ENCODE data around the gene SNRPN.

Gene SNRPN

DNA sequence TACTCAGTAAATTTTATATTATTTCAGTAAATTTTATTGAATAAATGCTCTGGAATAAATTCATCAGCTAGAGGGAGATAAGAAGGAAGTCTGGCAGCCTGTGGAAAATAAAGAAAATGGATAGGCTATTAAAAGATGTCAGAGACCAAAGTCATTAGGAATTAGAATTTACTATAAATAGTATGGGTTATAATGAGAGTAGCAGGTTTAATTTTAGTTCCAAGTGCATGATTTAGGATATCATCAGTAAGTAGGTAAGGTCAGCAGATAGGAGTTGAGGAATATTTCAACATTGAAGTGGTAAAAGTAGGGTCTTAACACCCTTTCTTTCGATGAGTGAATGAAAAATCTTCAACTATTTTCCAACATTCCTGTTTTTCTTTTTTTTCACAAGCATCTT, 64.6 kb downstream of the SNRPN start:
- Histone ChIP-seq H3K36me3 (ENCODE audit: insufficient read depth, low read length) (peaks cover 27% of the 10 kb centered on the region), H4K20me1 (ENCODE audit: insufficient read depth, low read length) (no peaks in the 10 kb centered on the region), H3K9me2 (ENCODE audit: low read depth, low read length) (no peaks in the 10 kb centered on the region), H3K4me3 (ENCODE audit: low read depth, low read length, poor library complexity, severe bottlenecking) (no peak overlapping the region), H3K27me3 (ENCODE audit: insufficient read depth, low read length) (no peaks in the 10 kb centered on the region), H3K4me1 (ENCODE audit: insufficient read depth, low read length, severe bottlenecking) (no peaks in the 10 kb centered on the region), H3K9me3 (ENCODE audit: low read length) (no peaks in the 10 kb centered on the region), H3K79me2 (ENCODE audit: insufficient read depth, low read length) (no peaks in the 10 kb centered on the region), H2AFZ (ENCODE audit: low read length) (no peak overlapping the region), H3K9ac (ENCODE audit: low read length) (no peak overlapping the region), H3F3A (ENCODE audit: insufficient read depth, low read length) (no peaks in the 10 kb centered on the region), H3K4me2 (ENCODE audit: low read length) (no peak overlapping the region), H3K27ac (ENCODE audit: low read depth, low read length, poor library complexity, severe bottlenecking) (no peak overlapping the region)
- no peak for TF ChIP-seq EZH2 (IDR thresholded peaks at IDR 0.05; ENCODE audit: borderline replicate concordance, low read length)
- TF ChIP-seq, protein P1, sequence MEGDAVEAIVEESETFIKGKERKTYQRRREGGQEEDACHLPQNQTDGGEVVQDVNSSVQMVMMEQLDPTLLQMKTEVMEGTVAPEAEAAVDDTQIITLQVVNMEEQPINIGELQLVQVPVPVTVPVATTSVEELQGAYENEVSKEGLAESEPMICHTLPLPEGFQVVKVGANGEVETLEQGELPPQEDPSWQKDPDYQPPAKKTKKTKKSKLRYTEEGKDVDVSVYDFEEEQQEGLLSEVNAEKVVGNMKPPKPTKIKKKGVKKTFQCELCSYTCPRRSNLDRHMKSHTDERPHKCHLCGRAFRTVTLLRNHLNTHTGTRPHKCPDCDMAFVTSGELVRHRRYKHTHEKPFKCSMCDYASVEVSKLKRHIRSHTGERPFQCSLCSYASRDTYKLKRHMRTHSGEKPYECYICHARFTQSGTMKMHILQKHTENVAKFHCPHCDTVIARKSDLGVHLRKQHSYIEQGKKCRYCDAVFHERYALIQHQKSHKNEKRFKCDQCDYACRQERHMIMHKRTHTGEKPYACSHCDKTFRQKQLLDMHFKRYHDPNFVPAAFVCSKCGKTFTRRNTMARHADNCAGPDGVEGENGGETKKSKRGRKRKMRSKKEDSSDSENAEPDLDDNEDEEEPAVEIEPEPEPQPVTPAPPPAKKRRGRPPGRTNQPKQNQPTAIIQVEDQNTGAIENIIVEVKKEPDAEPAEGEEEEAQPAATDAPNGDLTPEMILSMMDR (IDR thresholded peaks at IDR 0.05; ENCODE audit: low read length) = no peak

DNA sequence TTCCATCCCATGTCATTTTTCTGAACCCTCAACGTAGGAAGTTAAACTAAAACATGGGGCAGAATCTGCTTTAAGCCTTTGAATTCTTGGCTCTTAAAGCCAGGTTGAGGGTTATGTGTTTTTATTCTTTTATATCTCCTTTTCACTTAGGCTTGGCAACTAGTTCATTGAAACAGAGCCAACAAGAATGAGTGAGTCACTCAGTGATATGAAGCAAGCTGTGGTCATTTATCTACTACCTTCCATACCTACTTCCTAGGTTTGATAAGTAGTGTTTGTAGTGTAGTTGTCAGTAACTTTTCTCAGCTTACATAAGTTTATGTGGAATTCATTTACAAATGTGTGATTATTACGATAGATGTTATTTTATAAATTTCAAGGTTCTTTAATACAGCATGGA, 67.4 kb downstream of the SNRPN start:
- TF ChIP-seq, protein P1 (IDR thresholded peaks at IDR 0.05; ENCODE audit: low read length) = no peak
- TF ChIP-seq EZH2 (IDR thresholded peaks at IDR 0.05; ENCODE audit: borderline replicate concordance, low read length) = no peak
- Histone ChIP-seq H4K20me1 (ENCODE audit: insufficient read depth, low read length) (no peaks in the 10 kb centered on the region), H3F3A (ENCODE audit: insufficient read depth, low read length) (no peaks in the 10 kb centered on the region), H3K4me3 (ENCODE audit: low read depth, low read length, poor library complexity, severe bottlenecking) (no peak overlapping the region), H3K4me2 (ENCODE audit: low read length) (no peak overlapping the region), H3K27ac (ENCODE audit: low read depth, low read length, poor library complexity, severe bottlenecking) (no peak overlapping the region), H3K9me2 (ENCODE audit: low read depth, low read length) (no peaks in the 10 kb centered on the region), H3K4me1 (ENCODE audit: insufficient read depth, low read length, severe bottlenecking) (no peaks in the 10 kb centered on the region), H3K27me3 (ENCODE audit: insufficient read depth, low read length) (no peaks in the 10 kb centered on the region), H3K79me2 (ENCODE audit: insufficient read depth, low read length) (no peaks in the 10 kb centered on the region), H3K9ac (ENCODE audit: low read length) (no peak overlapping the region), H3K9me3 (ENCODE audit: low read length) (no peaks in the 10 kb centered on the region), H3K36me3 (ENCODE audit: insufficient read depth, low read length) (peaks cover 34% of the 10 kb centered on the region), H2AFZ (ENCODE audit: low read length) (no peak overlapping the region)
